Measurements from ENCODE around the gene PCSK6. TPM values are rescaled to one million over a fixed set of nuclear protein-coding genes. Genes with fewer than 3 reads are reported as not detected.

Gene PCSK6
- total RNA-seq, 4 donors from 2014 or later, result 12.9 to 31.5 (median 23.7) TPM

GRCh38 chr15:101394654-101395053, 94.9 kb downstream of the PCSK6 start:
- Histone ChIP-seq H3K9me3 (no peaks in the 10 kb centered on the region), H3K27ac (no peak overlapping the region), H3K27me3 (peaks cover 3% of the 10 kb centered on the region), H3K36me3 (no peaks in the 10 kb centered on the region), H3K4me1 (no peaks in the 10 kb centered on the region), H3K4me3 (no peak overlapping the region)
- DNase-seq (ENCODE audit: low spot score in 2 of 2), result peak; percentile 29 to 38
- WGBS, result 84% methylated on average over 6 of the region's 11 CpGs
- TF ChIP-seq CTCF (IDR thresholded peaks at IDR 0.05) (no peak), EP300 (IDR thresholded peaks at IDR 0.05) (no peak), POLR2AphosphoS5 (IDR thresholded peaks at IDR 0.05) (no peak), POLR2A (IDR thresholded peaks at IDR 0.05) (no peak)

GRCh38 chr15:101394056-101394630, 95.4 kb downstream of the PCSK6 start:
- H3K4me3 ChIP-seq, result no peak overlapping the region
- TF ChIP-seq POLR2A (IDR thresholded peaks at IDR 0.05) (no peak), POLR2AphosphoS5 (IDR thresholded peaks at IDR 0.05) (no peak)
- H3K36me3 ChIP-seq, result no peaks in the 10 kb centered on the region
- no peak overlapping the region for H3K27ac ChIP-seq
- peak; percentile 13 to 62 for DNase-seq (ENCODE audit: low spot score in 2 of 2)
- no peaks in the 10 kb centered on the region for H3K4me1 ChIP-seq
- no peaks in the 10 kb centered on the region for H3K9me3 ChIP-seq
- H3K27me3 ChIP-seq, result no peaks in the 10 kb centered on the region
- WGBS, result 87% methylated on average over 12 of the region's 12 CpGs

GRCh38 chr15:101393172-101393571, 96.3 kb downstream of the PCSK6 start:
- H3K4me3 ChIP-seq, result no peak overlapping the region
- no peaks in the 10 kb centered on the region for H3K36me3 ChIP-seq
- H3K27me3 ChIP-seq, result no peaks in the 10 kb centered on the region
- TF ChIP-seq POLR2A (IDR thresholded peaks at IDR 0.05), result no peak
- no peak for TF ChIP-seq EP300 (IDR thresholded peaks at IDR 0.05)
- TF ChIP-seq POLR2AphosphoS5 (IDR thresholded peaks at IDR 0.05), result no peak
- TF ChIP-seq CTCF (IDR thresholded peaks at IDR 0.05), result no peak
- no peaks in the 10 kb centered on the region for H3K4me1 ChIP-seq
- no peak overlapping the region for H3K27ac ChIP-seq
- WGBS, result 91% methylated on average over 13 of the region's 13 CpGs
- no peaks in the 10 kb centered on the region for H3K9me3 ChIP-seq
- peak; percentile 40 to 54 for DNase-seq (ENCODE audit: low spot score in 2 of 2)

GRCh38 chr15:101391981-101392640, 97.4 kb downstream of the PCSK6 start:
- Histone ChIP-seq H3K9me3 (no peaks in the 10 kb centered on the region), H3K27ac (no peak overlapping the region), H3K4me1 (no peaks in the 10 kb centered on the region), H3K36me3 (no peaks in the 10 kb centered on the region), H3K27me3 (no peaks in the 10 kb centered on the region), H3K4me3 (no peak overlapping the region)
- peak in 1 of 2 donors; percentile 72 for DNase-seq (ENCODE audit: low spot score in 2 of 2)
- no peak for TF ChIP-seq CTCF (IDR thresholded peaks at IDR 0.05)
- no peak for TF ChIP-seq EP300 (IDR thresholded peaks at IDR 0.05)
- TF ChIP-seq POLR2AphosphoS5 (IDR thresholded peaks at IDR 0.05), result no peak
- no peak for TF ChIP-seq POLR2A (IDR thresholded peaks at IDR 0.05)
- 84% methylated on average over 17 of the region's 17 CpGs for WGBS

GRCh38 chr15:101391431-101391830, 98.1 kb downstream of the PCSK6 start:
- Histone ChIP-seq H3K36me3 (no peaks in the 10 kb centered on the region), H3K27ac (no peak overlapping the region), H3K27me3 (no peaks in the 10 kb centered on the region), H3K4me1 (no peaks in the 10 kb centered on the region), H3K4me3 (no peak overlapping the region), H3K9me3 (no peaks in the 10 kb centered on the region)
- TF ChIP-seq POLR2AphosphoS5 (IDR thresholded peaks at IDR 0.05) (no peak), POLR2A (IDR thresholded peaks at IDR 0.05) (no peak), EP300 (IDR thresholded peaks at IDR 0.05) (no peak), CTCF (IDR thresholded peaks at IDR 0.05) (no peak)
- DNase-seq (ENCODE audit: low spot score in 2 of 2), result peak in 1 of 2 donors; percentile 44
- 93% methylated on average over 10 of the region's 10 CpGs for WGBS
